OCI-LY7 (cell line): ENCODE data around the gene ABO. TPM values are rescaled to one million over a fixed set of nuclear protein-coding genes. Genes with fewer than 3 reads are reported as not detected.
"Not testable (repeated sequence)": the region's sequence is repeated elsewhere in the genome, so short reads cannot be mapped to it uniquely, and the experiment has no call there.

ENCODE experiments used
- BruUV-seq: library from RNA; stranded (reverse); fragments of 400-500 nt; replicated peaks from 2 replicates; lab custom pipeline; 2021; lab: Mats Ljungman, UMichigan
- CTCF ChIA-PET: fragments of 300-600 bp; sonication (Branson Sonifier 250); formaldehyde crosslinking; loops from one replicate; lab custom pipeline; 2022; ENCODE audit warnings: antibody characterized with exemption; ENCODE audit not compliant: unreplicated experiment; lab: Charles Lee
- POLR2A ChIA-PET: fragments of 300-600 bp; sonication (Branson Sonifier 250); formaldehyde crosslinking; loops from one replicate; lab custom pipeline; 2022; ENCODE audit warnings: antibody characterized with exemption; lab: Charles Lee
- DNase-seq: peaks from one replicate; pipeline ENCODE4 v3.0.0-alpha.2; 2015; ENCODE audit warnings: low spot score
- H2AFZ ChIP-seq: fragments of 200-600 bp; sonication (generic), shearing (Covaris generic); 2 replicates; pipeline ENCODE4 v1.6.1; 2014; ENCODE audit warnings: mild to moderate bottlenecking, antibody characterized with exemption, low read length, moderate library complexity
- H3K27ac ChIP-seq: fragments of 200-600 bp; sonication (generic); 2 replicates; pipeline ENCODE4 v1.5.1; 2014; ENCODE audit warnings: mixed run types, low read depth, mild to moderate bottlenecking, moderate library complexity, low read length, inconsistent platforms; ENCODE audit not compliant: poor library complexity, severe bottlenecking
- H3K36me3 ChIP-seq: fragments of 200-600 bp; sonication (generic); 2 replicates; pipeline ENCODE4 v1.6.1; 2014; ENCODE audit warnings: mild to moderate bottlenecking, antibody characterized with exemption, low read length, moderate library complexity, mixed read lengths; ENCODE audit not compliant: insufficient read depth
- H3K4me1 ChIP-seq: fragments of 200-600 bp; sonication (generic); 2 replicates; pipeline ENCODE4 v1.5.1; 2014; ENCODE audit warnings: mild to moderate bottlenecking, low read length; ENCODE audit not compliant: insufficient read depth, poor library complexity, severe bottlenecking
- H3K4me2 ChIP-seq: fragments of 200-600 bp; sonication (generic); 2 replicates; pipeline ENCODE4 v1.6.1; 2014; ENCODE audit warnings: mild to moderate bottlenecking, low read length
- H3K4me3 ChIP-seq: fragments of 200-600 bp; sonication (generic); 2 replicates; pipeline ENCODE4 v1.5.1; 2014; ENCODE audit warnings: mild to moderate bottlenecking, low read depth, low read length; ENCODE audit not compliant: poor library complexity, severe bottlenecking
- H3K79me2 ChIP-seq: fragments of 200-600 bp; sonication (generic); 2 replicates; pipeline ENCODE4 v1.6.1; 2016; ENCODE audit warnings: low read depth, mild to moderate bottlenecking, low read length, moderate library complexity, mixed read lengths; ENCODE audit not compliant: insufficient read depth
- H3K9me2 ChIP-seq: fragments of 200-600 bp; sonication (generic); 2 replicates; pipeline ENCODE4 v1.6.1; 2016; ENCODE audit warnings: mild to moderate bottlenecking, low read length, mixed read lengths; ENCODE audit not compliant: insufficient read depth
- H3K9me3 ChIP-seq: fragments of 200-600 bp; sonication (generic); 2 replicates; pipeline ENCODE4 v1.6.1; 2014; ENCODE audit warnings: mild to moderate bottlenecking, mixed run types, low read length, mixed read lengths
- H4K20me1 ChIP-seq: fragments of 200-600 bp; sonication (generic); 2 replicates; pipeline ENCODE4 v1.6.1; 2014; ENCODE audit warnings: mild to moderate bottlenecking, antibody characterized with exemption, low read length, moderate library complexity, mixed read lengths; ENCODE audit not compliant: insufficient read depth
- CTCF ChIP-seq: fragments of 200-600 bp; sonication (generic); conservative IDR thresholded peaks from 2 replicates; pipeline ENCODE4 v1.5.1; 2014; ENCODE audit warnings: mild to moderate bottlenecking, antibody characterized with exemption, low read length, moderate library complexity, mixed read lengths
- EZH2phosphoT487 ChIP-seq: fragments of 200-600 bp; sonication (generic); IDR thresholded peaks from 2 replicates; pipeline ENCODE4 v1.6.1; 2018; ENCODE audit warnings: low read depth, borderline replicate concordance, mild to moderate bottlenecking, mixed run types, antibody characterized with exemption, low read length, moderate library complexity, mixed read lengths
- intact Hi-C: fragments of 100-400 bp; cut with micrococcal nuclease; formaldehyde crosslinking; loops from one replicate; pipeline ENCODE4 v1.10.0; 2022; ENCODE audit not compliant: unreplicated experiment
- total RNA-seq, 2 experiments: library from RNA; depleted of rRNA in 1 of 2; stranded (reverse); fragments of >200 nt in 1 of 2; shearing (Covaris generic) in 1 of 2; gene quantifications; 2 replicates each; pipeline ENCODE4 v1.2.3, GENCODE V29; 2014 to 2022

The ABO gene
- total RNA-seq, 2 experiments from 2014 or later = not detected

GRCh38 chr9:133252301-133253020 is 22.5 kb downstream of the ABO start:
- Histone ChIP-seq H3K36me3 (no peaks in the 10 kb centered on the region), H3K4me3 (no peak overlapping the region), H2AFZ (no peak overlapping the region), H3K4me1 (no peaks in the 10 kb centered on the region), H4K20me1 (no peaks in the 10 kb centered on the region), H3K79me2 (no peaks in the 10 kb centered on the region), H3K9me2 (no peaks in the 10 kb centered on the region), H3K9me3 (no peaks in the 10 kb centered on the region), H3K27ac (no peak overlapping the region), H3K4me2 (no peak overlapping the region)
- no TSS peak for BruUV-seq
- no peak for TF ChIP-seq CTCF
- ChIA-PET POLR2A (no interaction called here), CTCF (no interaction called here)
- DNase-seq = no peak
- intact Hi-C loops = no loop called here

- CTCF ChIA-PET = no interaction called here
- POLR2A ChIA-PET = no interaction called here
- Histone ChIP-seq H3K36me3 (no peaks in the 10 kb centered on the region), H3K9me3 (no peaks in the 10 kb centered on the region), H3K4me2 (no peak overlapping the region), H2AFZ (no peak overlapping the region), H3K4me3 (no peak overlapping the region), H3K9me2 (no peaks in the 10 kb centered on the region), H3K79me2 (no peaks in the 10 kb centered on the region), H3K4me1 (no peaks in the 10 kb centered on the region), H3K27ac (no peak overlapping the region), H4K20me1 (no peaks in the 10 kb centered on the region)
- BruUV-seq = no TSS peak
- DNase-seq = no peak
- intact Hi-C loops = no loop called here
- TF ChIP-seq EZH2phosphoT487 = no peak
- TF ChIP-seq CTCF = no peak
These were observed 23.2 kb downstream of the ABO start for GRCh38 chr9:133251773-133252172.

GRCh38 chr9:133251221-133251620 is 23.8 kb downstream of the ABO start:
- H3K27ac ChIP-seq, H3K4me1 ChIP-seq, DNase-seq, H3K79me2 ChIP-seq, H3K4me3 ChIP-seq, H3K4me2 ChIP-seq, H3K36me3 ChIP-seq, H3K9me2 ChIP-seq, BruUV-seq, CTCF ChIA-PET, POLR2A ChIA-PET, H3K9me3 ChIP-seq, H4K20me1 ChIP-seq, H2AFZ ChIP-seq, intact Hi-C loops: not testable (repeated sequence)
